NB4 (cell line): Measurements from ENCODE around the gene PPP1R16B.

Experiments used
- DNase-seq: peaks from one replicate; pipeline ENCODE4 v3.0.0; 2010; ENCODE audit warnings: low read depth
- H3K4me3 ChIP-seq: one replicate; pipeline ENCODE4 v1.5.1; 2011; ENCODE audit warnings: mild to moderate bottlenecking, low read depth, low read length, moderate library complexity
- MYC ChIP-seq: IDR thresholded peaks from 2 replicates; pipeline ENCODE4 v1.6.1; 2011; ENCODE audit warnings: low read depth, low read length
- POLR2A ChIP-seq: IDR thresholded peaks from 2 replicates; pipeline ENCODE4 v1.6.1; 2011; ENCODE audit warnings: mild to moderate bottlenecking; ENCODE audit not compliant: insufficient read length; ENCODE audit errors: extremely low read depth
- TF ChIP-seq, protein P1 (sequence below): IDR thresholded peaks from 2 replicates; pipeline ENCODE4 v1.6.1; 2011; ENCODE audit warnings: low read depth, low read length
- TF ChIP-seq, protein P2 (sequence below): IDR thresholded peaks from one replicate; pipeline ENCODE4 v1.5.1; 2012; ENCODE audit warnings: low read depth, low read length

Gene PPP1R16B

DNA sequence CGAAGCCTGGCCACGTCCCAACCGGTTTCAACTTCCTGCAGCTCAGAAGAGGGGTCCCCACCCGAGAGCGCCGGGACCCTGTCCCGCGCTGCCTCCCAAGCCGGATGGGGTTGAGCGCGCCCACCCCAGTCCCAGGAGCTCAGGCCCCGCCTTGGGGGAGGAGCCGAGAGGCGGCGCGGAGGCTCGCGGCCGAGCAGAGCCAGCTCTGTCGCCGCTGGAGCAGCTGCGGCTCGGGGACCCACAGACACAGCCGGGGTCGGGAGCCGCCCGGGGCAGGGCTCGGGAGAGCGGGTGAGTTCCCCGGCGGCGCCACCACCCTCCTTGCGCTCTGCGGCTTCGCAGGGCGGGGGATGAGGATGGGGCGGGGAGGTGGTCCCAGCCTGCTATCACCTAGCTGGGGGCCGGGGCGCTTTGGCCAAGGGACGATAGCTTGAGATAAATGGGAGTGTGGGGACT, at the start of gene PPP1R16B:
TSS of gene PPP1R16B (plus strand) at position 196 of the 456 bp plus-strand sequence. CDS start 30,229 bp downstream, outside the sequence.
- H3K4me3 ChIP-seq = peak within 1 kb of the TSS; percentile 55
- DNase-seq = peak; percentile 85
- TF ChIP-seq POLR2A (peak; percentile 63), MYC (peak; percentile 41; the same call in 1 of the 2 replicates)
- TF ChIP-seq, protein P1, sequence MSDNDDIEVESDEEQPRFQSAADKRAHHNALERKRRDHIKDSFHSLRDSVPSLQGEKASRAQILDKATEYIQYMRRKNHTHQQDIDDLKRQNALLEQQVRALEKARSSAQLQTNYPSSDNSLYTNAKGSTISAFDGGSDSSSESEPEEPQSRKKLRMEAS = 0 out of 2 replicates have a peak, but pooled peaks have one; percentile 12
- TF ChIP-seq, protein P2, sequence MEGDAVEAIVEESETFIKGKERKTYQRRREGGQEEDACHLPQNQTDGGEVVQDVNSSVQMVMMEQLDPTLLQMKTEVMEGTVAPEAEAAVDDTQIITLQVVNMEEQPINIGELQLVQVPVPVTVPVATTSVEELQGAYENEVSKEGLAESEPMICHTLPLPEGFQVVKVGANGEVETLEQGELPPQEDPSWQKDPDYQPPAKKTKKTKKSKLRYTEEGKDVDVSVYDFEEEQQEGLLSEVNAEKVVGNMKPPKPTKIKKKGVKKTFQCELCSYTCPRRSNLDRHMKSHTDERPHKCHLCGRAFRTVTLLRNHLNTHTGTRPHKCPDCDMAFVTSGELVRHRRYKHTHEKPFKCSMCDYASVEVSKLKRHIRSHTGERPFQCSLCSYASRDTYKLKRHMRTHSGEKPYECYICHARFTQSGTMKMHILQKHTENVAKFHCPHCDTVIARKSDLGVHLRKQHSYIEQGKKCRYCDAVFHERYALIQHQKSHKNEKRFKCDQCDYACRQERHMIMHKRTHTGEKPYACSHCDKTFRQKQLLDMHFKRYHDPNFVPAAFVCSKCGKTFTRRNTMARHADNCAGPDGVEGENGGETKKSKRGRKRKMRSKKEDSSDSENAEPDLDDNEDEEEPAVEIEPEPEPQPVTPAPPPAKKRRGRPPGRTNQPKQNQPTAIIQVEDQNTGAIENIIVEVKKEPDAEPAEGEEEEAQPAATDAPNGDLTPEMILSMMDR = no peak

DNA sequence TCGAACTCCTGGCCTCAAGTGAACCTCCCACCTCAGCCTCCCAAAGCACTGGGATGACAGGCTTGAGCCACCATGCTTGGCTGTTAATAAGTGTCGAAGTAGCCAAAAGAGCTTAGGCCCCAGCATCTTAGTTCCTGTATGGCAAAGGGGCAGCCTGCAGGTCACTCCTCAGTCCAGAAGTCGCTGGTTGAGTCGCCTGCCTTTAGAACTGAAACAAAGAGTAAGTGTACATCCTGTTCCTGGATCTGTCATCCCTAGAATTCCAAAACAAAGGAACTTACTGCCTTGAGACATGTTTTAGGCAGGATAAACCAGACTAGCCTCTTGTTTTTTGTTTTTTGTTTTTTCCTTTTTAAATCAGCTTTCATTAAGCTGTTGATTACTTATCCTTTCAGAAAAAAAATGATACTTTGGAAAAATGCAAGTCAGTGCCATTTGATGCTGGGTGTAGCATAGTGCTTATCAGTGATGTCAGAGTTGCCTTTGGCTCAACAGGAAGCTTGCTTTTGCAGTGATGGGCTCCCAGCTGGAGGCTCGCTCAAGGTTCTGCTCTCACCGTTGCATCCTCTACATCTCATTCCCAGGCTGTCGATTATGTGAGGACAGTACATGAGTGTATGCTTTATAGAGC, 48.2 kb upstream of the PPP1R16B start:
- DNase-seq = no peak
- TF ChIP-seq, protein P1 = no peak
- TF ChIP-seq POLR2A (no peak), MYC (no peak)
- TF ChIP-seq, protein P2 = no peak
- no peak overlapping the region for H3K4me3 ChIP-seq

GRCh38 chr20:38759106-38759505, 46.4 kb upstream of the PPP1R16B start:
- TF ChIP-seq MYC (no peak), POLR2A (no peak)
- TF ChIP-seq, protein P1 = no peak
- H3K4me3 ChIP-seq = no peak overlapping the region
- no peak for DNase-seq

- TF ChIP-seq, protein P2 = no peak
- TF ChIP-seq POLR2A (no peak), MYC (no peak)
- TF ChIP-seq, protein P1 = no peak
- H3K4me3 ChIP-seq = no peak overlapping the region
- DNase-seq = no peak
Observed at GRCh38 chr20:38760978-38761377, 44.5 kb upstream of the PPP1R16B start.

- TF ChIP-seq, protein P2 = no peak
- DNase-seq = no peak
Observed at GRCh38 chr20:38762174-38762573, 43.3 kb upstream of the PPP1R16B start.

GRCh38 chr20:38763616-38764015, 41.9 kb upstream of the PPP1R16B start:
- no peak for TF ChIP-seq MYC
- no peak for TF ChIP-seq POLR2A
- TF ChIP-seq, protein P1 = no peak
- TF ChIP-seq, protein P2 = no peak
- H3K4me3 ChIP-seq = no peak overlapping the region
- no peak for DNase-seq

More at GRCh38 chr20:38762174-38762573, 43.3 kb upstream of the PPP1R16B start:
- no peak overlapping the region for H3K4me3 ChIP-seq
